Skin of body (tissue), 2 donors: Measurements from ENCODE around the gene RDH5. TPM values are rescaled to one million over a fixed set of nuclear protein-coding genes. Genes with fewer than 3 reads are reported as not detected.

Source experiments
- DNase-seq: peaks from one replicate; lab custom pipeline; 2025; lab: John Stamatoyannopoulos, UW
- total RNA-seq: library from RNA; depleted of rRNA; stranded (reverse); fragments of >200 nt; gene quantifications from one replicate; pipeline ENCODE4 v1.2.3, GENCODE V29; 2014

RDH5 gene
- total RNA-seq, 1 donor from 2014 or later = 11.7 TPM

- DNase-seq = peak; percentile 26
Measured at GRCh38 chr12:55711786-55712553, 8.2 kb upstream of the RDH5 start.

- no peak for DNase-seq
Measured at GRCh38 chr12:55712700-55713415, 7.3 kb upstream of the RDH5 start.

- DNase-seq = no peak
Measured at GRCh38 chr12:55713721-55714120, 6.5 kb upstream of the RDH5 start.

- DNase-seq = no peak
Measured at GRCh38 chr12:55715169-55715764, 4.9 kb upstream of the RDH5 start.

- peak; percentile 81 for DNase-seq
Measured at GRCh38 chr12:55715833-55716581, 4.2 kb upstream of the RDH5 start, which contains the start of gene BLOC1S1. TSS of gene BLOC1S1 (plus strand) at chr12:55716046. CDS start at chr12:55716052, 6 bp downstream.

GRCh38 chr12:55716582-55716957, 3.6 kb upstream of the RDH5 start:
- no peak for DNase-seq

GRCh38 chr12:55717011-55718007, 2.9 kb upstream of the RDH5 start:
- peak; percentile 19 for DNase-seq

GRCh38 chr12:55718015-55718414, 2.2 kb upstream of the RDH5 start:
- DNase-seq = peak; percentile 61

GRCh38 chr12:55718624-55719275, 1.4 kb upstream of the RDH5 start:
- DNase-seq = peak; percentile 78

- DNase-seq = no peak
Measured at GRCh38 chr12:55719371-55719770, 822 bp upstream of the RDH5 start.

- DNase-seq = peak; percentile 48
Measured at GRCh38 chr12:55720894-55721444, 776 bp downstream of the RDH5 start.

- no peak for DNase-seq
Measured at GRCh38 chr12:55721601-55722213, 1.5 kb downstream of the RDH5 start.

GRCh38 chr12:55722948-55723347, 2.8 kb downstream of the RDH5 start:
- no peak for DNase-seq

- DNase-seq = no peak
Measured at GRCh38 chr12:55723516-55724225, 3.5 kb downstream of the RDH5 start.

GRCh38 chr12:55724226-55724939, 4.2 kb downstream of the RDH5 start:
- DNase-seq = peak; percentile 49

GRCh38 chr12:55724940-55725309, 4.7 kb downstream of the RDH5 start:
- no peak for DNase-seq

- no peak for DNase-seq
Measured at GRCh38 chr12:55725556-55725955, 5.4 kb downstream of the RDH5 start.

- DNase-seq = no peak
Measured at GRCh38 chr12:55726971-55727370, 6.8 kb downstream of the RDH5 start.
